OCI-LY3 (cell line): ENCODE measurements around the gene ARHGAP24.
A peak's percentile ranks its signal among the peaks of the same experiment; 100 is the strongest.

Source experiments
- H2AFZ ChIP-seq: fragments of 200-600, 300-600 bp; shearing (Covaris generic); 2 replicates; pipeline ENCODE4 v1.6.0; 2014; ENCODE audit warnings: antibody characterized with exemption, low read depth, low read length
- H3K27ac ChIP-seq: fragments of 200-600, 300-600 bp; sonication (generic); 2 replicates; pipeline ENCODE4 v1.5.1; 2014; ENCODE audit warnings: mild to moderate bottlenecking, low read length, moderate library complexity, mixed read lengths
- H3K27me3 ChIP-seq: fragments of 200-600, 300-600 bp; sonication (generic); 2 replicates; pipeline ENCODE4 v1.6.1; 2014; ENCODE audit warnings: low read depth, low read length, mixed read lengths
- H3K36me3 ChIP-seq: fragments of 200-600, 300-600 bp; sonication (generic); replicated peaks from 2 replicates; pipeline ENCODE3; 2014; ENCODE audit warnings: low read depth, low read length, mixed read lengths
- H3K4me1 ChIP-seq: fragments of 300-600, 200-600 bp; sonication (generic); 2 replicates; pipeline ENCODE4 v1.6.1; 2014; ENCODE audit warnings: low read length, mixed read lengths
- H3K4me2 ChIP-seq: fragments of 200-600, 300-600 bp; sonication (generic); 2 replicates; pipeline ENCODE4 v1.6.1; 2014; ENCODE audit warnings: low read length, mixed read lengths
- H3K4me3 ChIP-seq: fragments of 300-600, 200-600 bp; sonication (generic); 2 replicates; pipeline ENCODE4 v1.5.1; 2014; ENCODE audit warnings: antibody characterized with exemption, mild to moderate bottlenecking, low read length, moderate library complexity
- H3K79me2 ChIP-seq: fragments of 300-600, 200-600 bp; shearing (Covaris generic); 2 replicates; pipeline ENCODE4 v1.6.1; 2014; ENCODE audit warnings: mild to moderate bottlenecking, low read length, mixed read lengths
- H3K9ac ChIP-seq: fragments of 300-600, 200-600 bp; shearing (Covaris generic); 2 replicates; pipeline ENCODE4 v1.6.0; 2014; ENCODE audit warnings: mild to moderate bottlenecking, low read length, moderate library complexity
- H3K9me3 ChIP-seq: fragments of 200-600, 300-600 bp; shearing (Covaris generic); 2 replicates; pipeline ENCODE4 v1.6.1; 2014; ENCODE audit warnings: low read length, mixed read lengths; ENCODE audit not compliant: insufficient read depth
- H4K20me1 ChIP-seq: fragments of 200-600, 300-600 bp; sonication (generic); 2 replicates; pipeline ENCODE4 v1.6.1; 2016; ENCODE audit warnings: low read length, mixed read lengths; ENCODE audit not compliant: insufficient read depth
- CTCF ChIP-seq: fragments of 200-600, 300-600 bp; sonication (generic); IDR thresholded peaks from 2 replicates; pipeline ENCODE4 v1.5.1; 2014; ENCODE audit warnings: antibody characterized with exemption, low read length, low read depth
- EZH2phosphoT487 ChIP-seq: fragments of 200-600 bp; shearing (Covaris generic); IDR thresholded peaks from 2 replicates; pipeline ENCODE4 v1.6.1; 2018; ENCODE audit warnings: antibody characterized with exemption, mixed run types, low read depth

ARHGAP24 gene

DNA sequence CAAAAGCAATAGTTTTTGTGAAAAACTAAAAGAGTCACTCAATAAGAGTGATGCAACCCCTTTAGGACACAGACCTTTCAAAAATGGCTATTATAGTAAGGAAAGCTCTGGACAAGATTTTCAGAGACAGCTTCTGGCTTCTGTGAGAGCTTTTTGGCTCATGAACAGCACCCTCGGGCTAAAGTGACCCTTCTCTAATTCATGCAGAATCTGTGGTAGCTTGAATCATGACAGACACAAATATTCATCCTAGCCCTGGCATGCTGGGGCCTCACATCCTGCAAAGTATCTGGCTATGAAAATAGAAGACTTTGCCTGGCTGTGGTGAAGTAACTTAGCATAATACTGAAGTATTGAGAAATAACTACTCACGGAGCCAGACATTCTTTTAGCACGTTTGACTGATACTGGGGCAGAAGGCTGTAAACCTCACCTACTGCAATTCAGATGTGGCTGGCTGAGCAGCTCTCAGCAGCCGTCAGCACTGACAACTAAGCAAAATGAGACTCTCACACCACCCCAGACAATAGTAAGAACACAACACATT lies 557.6 kb downstream of the ARHGAP24 start:
- Histone ChIP-seq H3K4me1 (peaks cover 14% of the 10 kb centered on the region), H3K27ac (no peak overlapping the region), H3K4me3 (no peak overlapping the region), H2AFZ (no peak overlapping the region), H3K4me2 (no peak overlapping the region), H3K27me3 (no peaks in the 10 kb centered on the region), H3K79me2 (no peaks in the 10 kb centered on the region), H3K36me3 (no peaks in the 10 kb centered on the region), H3K9ac (no peak overlapping the region), H4K20me1 (no peaks in the 10 kb centered on the region), H3K9me3 (no peaks in the 10 kb centered on the region)
- TF ChIP-seq EZH2phosphoT487 (no peak), CTCF (no peak)

DNA sequence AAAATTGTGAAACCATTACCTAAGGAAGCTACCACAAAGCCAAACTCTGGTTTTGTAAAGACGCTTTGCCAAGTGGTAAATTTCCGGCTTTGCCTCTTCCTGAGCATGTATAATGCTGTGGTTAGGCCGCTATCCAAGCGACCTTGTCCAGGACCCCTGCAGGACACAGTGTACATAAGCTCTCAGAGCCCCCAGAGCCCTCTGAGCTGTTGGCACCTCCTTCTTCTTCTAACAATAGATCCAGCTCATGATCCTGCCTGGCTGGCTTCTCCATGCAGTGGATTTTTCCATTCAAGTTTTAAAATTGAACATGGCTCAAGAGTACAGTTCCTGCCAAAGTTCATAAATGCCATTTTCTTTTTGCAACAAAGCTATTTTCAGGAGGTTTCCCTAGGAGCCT lies 558.2 kb downstream of the ARHGAP24 start:
- Histone ChIP-seq H3K27me3 (no peaks in the 10 kb centered on the region), H3K4me2 (no peak overlapping the region), H3K4me1 (peaks cover 14% of the 10 kb centered on the region), H3K4me3 (no peak overlapping the region), H3K79me2 (no peaks in the 10 kb centered on the region), H3K9ac (no peak overlapping the region), H3K9me3 (no peaks in the 10 kb centered on the region), H4K20me1 (no peaks in the 10 kb centered on the region), H3K27ac (no peak overlapping the region), H3K36me3 (no peaks in the 10 kb centered on the region), H2AFZ (no peak overlapping the region)
- no peak for TF ChIP-seq EZH2phosphoT487
- no peak for TF ChIP-seq CTCF

- peaks cover 13% of the 10 kb centered on the region for H3K4me1 ChIP-seq
These were observed 559.7 kb downstream of the ARHGAP24 start for GRCh38 chr4:86034616-86035015.

GRCh38 chr4:86035688-86036087 lies 560.7 kb downstream of the ARHGAP24 start:
- no peaks in the 10 kb centered on the region for H3K79me2 ChIP-seq
- no peak overlapping the region for H2AFZ ChIP-seq
- peaks cover 8% of the 10 kb centered on the region for H3K4me1 ChIP-seq
- no peaks in the 10 kb centered on the region for H3K9me3 ChIP-seq
- no peaks in the 10 kb centered on the region for H3K27me3 ChIP-seq
- H3K4me2 ChIP-seq, result peak overlapping the region; percentile 45
- peak overlapping the region; percentile 14; the same call in 1 of the 2 replicates for H3K4me3 ChIP-seq
- no peak overlapping the region for H3K27ac ChIP-seq
- H4K20me1 ChIP-seq, result no peaks in the 10 kb centered on the region
- no peaks in the 10 kb centered on the region for H3K36me3 ChIP-seq
- no peak overlapping the region for H3K9ac ChIP-seq
- no peak for TF ChIP-seq EZH2phosphoT487
- no peak for TF ChIP-seq CTCF

More at GRCh38 chr4:86034616-86035015, 559.7 kb downstream of the ARHGAP24 start:
- Histone ChIP-seq H3K9me3 (no peaks in the 10 kb centered on the region), H2AFZ (no peak overlapping the region), H3K79me2 (no peaks in the 10 kb centered on the region), H3K4me3 (no peak overlapping the region), H4K20me1 (no peaks in the 10 kb centered on the region), H3K36me3 (no peaks in the 10 kb centered on the region), H3K27me3 (no peaks in the 10 kb centered on the region), H3K27ac (no peak overlapping the region), H3K4me2 (no peak overlapping the region), H3K9ac (no peak overlapping the region)
- TF ChIP-seq EZH2phosphoT487, result no peak
- no peak for TF ChIP-seq CTCF
